Choroid plexus epithelial cell (primary cell): ENCODE results near the gene STARD5.
A peak's percentile ranks its signal among the peaks of the same experiment; 100 is the strongest.

Experiments used
- DNase-seq: peaks from one replicate; pipeline ENCODE4 v3.0.0-alpha.2; 2010; ENCODE audit warnings: low read depth
- H3K4me3 ChIP-seq: 2 replicates; pipeline ENCODE4 v1.5.1; 2011; ENCODE audit warnings: low read depth, mild to moderate bottlenecking, control low read depth, low read length, moderate library complexity
- TF ChIP-seq, protein P1 (sequence below): conservative IDR thresholded peaks from 2 replicates; pipeline ENCODE4 v1.5.1; 2011; ENCODE audit warnings: low read depth, mild to moderate bottlenecking, control low read depth, inconsistent platforms, low read length, moderate library complexity

STARD5 gene

DNA sequence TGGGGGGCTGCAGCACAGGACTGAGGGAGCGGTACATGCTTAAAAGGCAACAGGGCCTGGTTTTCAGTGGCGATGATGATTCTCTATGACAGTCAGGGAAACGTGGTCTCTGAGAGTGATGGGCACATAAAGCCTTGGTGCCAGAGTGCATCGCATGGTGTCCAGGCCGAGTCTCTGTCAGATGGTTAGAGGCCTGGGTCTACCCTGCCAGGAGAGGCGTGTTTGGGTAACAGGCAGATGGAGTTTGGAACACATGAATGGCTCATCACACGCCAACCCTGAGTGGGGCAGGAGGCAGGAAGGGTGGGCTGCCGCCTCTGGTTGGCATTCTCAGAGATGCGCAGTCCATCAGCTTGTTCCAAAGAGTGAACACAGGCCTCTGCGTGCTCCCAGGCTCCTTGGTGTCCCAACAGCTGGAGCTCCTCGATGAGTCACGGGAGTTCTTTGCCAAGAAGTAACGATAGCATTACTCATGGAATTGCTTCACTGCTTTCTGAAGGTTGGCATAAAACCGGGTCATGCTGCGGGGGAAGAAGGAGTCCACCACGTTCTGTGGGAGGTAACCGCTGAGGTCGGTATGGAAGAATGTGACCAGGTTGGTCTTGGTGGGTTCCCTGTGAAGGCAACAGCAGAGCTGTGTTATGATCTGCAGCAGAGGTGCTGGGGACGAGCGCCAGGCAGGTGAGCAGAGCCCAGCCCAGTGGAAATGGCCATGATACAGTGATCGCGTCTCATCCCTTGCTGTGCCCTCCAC is 11.0 kb downstream of the STARD5 start:
- DNase-seq = peak; percentile 98
- no peak overlapping the region for H3K4me3 ChIP-seq
- TF ChIP-seq, protein P1, sequence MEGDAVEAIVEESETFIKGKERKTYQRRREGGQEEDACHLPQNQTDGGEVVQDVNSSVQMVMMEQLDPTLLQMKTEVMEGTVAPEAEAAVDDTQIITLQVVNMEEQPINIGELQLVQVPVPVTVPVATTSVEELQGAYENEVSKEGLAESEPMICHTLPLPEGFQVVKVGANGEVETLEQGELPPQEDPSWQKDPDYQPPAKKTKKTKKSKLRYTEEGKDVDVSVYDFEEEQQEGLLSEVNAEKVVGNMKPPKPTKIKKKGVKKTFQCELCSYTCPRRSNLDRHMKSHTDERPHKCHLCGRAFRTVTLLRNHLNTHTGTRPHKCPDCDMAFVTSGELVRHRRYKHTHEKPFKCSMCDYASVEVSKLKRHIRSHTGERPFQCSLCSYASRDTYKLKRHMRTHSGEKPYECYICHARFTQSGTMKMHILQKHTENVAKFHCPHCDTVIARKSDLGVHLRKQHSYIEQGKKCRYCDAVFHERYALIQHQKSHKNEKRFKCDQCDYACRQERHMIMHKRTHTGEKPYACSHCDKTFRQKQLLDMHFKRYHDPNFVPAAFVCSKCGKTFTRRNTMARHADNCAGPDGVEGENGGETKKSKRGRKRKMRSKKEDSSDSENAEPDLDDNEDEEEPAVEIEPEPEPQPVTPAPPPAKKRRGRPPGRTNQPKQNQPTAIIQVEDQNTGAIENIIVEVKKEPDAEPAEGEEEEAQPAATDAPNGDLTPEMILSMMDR = no peak

DNA sequence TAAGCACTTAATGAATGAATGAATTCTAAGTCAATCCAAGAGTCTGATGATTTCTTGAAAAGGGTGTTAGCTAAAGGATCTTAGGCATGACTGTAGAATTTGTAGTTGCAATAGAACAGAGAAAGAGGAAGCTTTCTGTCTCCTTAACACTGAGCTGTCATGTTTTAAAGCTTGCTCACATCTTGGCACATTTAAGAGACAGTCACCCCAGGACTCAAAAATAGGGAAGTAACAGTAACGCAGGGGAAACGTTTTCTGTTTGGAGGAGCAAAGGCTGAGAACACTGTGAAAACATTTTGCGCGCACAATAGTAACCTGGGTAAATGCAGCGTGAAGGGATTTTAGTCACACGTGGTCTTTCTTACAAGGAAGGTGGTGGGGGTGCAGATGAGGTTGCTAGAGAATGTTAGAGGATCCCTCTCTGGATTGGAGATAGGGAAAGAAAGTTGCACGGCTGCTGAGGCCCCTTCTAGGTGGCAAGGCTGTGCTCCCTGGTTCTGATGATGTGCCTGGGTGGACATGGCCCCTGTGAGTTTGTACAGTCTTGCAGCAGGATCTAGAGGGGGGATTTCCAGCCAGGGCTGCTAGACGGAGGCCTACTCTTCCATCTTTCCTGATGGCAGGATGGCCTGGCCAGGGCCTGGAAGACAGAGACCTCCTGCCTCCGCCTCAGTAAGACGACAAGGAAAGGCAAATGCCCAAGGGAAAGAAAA is 12.0 kb downstream of the STARD5 start:
- DNase-seq = no peak
- no peak overlapping the region for H3K4me3 ChIP-seq
- TF ChIP-seq, protein P1 = no peak

DNA sequence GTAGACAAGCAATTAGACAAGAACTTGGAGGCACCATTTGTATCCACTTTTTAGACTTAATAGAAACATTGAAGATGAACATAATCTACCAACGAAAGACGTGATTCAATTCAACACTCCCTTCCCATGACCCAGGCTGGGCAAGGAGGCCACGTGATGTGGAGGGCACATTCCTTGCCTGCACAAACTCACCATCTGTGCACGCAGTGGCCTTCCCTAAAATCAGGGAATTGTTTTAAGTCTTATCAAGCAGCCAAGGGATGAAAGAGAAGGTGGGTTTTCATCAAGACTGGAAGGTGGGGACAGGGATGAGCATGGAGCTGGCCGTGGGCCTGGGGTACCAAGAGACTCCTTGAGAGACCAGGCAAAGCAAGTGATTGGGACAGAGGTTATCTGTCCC is 13.5 kb downstream of the STARD5 start:
- TF ChIP-seq, protein P1 = no peak
- no peak overlapping the region for H3K4me3 ChIP-seq
- DNase-seq = no peak

DNA sequence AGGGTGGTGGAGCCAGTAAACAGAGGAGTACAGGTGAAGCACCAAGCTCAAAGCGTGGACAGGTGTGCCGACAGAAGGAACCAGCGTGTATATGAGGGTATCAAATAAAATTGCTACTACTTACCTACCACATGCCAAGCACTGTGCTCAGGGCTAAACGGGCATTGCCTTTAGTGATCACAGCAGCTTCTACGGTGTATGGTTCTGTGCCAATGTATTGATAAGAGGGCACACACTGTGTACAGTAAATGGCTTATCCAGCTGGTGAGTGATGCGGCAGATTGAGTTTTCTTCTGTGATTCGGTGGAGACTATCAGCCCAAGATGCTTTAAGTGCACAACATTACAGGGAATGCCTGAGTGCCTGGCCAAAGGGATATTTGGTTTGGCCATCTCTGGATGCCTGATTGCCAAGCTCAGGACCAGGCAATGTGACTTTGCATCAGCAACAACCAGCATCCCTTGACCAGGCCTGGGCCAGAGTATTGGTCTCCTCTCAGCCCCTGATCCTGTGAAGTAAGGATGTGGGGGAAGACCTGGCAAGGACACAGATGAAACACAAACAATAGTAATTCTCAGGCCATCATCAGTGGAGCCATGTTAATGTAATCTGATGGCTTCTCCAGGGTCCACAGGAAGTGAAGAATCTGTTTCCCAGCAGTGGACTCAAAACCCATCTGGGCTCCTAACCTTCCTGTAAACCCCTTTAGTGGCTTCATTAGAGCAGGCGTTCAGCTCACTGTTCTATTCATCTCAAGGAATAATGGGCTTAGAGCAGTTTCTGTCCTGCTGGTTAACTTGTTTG is 14.1 kb downstream of the STARD5 start:
- H3K4me3 ChIP-seq = no peak overlapping the region
- TF ChIP-seq, protein P1 = no peak
- DNase-seq = no peak

DNA sequence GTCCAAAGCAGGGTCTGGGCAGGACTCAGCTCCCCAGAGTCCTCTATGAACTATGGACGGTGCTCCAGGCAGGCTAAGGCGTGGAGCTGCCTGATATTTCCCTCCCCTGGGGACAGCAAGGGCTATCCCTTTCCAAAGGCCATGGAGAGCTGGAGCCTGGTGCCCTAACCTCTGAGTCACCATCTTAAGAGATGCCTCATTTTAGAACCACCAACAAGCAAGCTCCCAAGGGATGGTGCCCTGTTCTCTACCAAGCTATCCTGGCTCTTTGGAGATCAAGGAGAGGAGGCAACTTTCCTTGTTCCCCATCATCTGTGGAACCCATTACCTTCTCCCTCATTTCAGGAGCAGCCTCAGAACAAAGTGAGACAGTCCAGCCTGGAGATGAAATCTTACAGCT is 15.7 kb downstream of the STARD5 start:
- TF ChIP-seq, protein P1 = no peak
- no peak overlapping the region for H3K4me3 ChIP-seq
- DNase-seq = no peak

DNA sequence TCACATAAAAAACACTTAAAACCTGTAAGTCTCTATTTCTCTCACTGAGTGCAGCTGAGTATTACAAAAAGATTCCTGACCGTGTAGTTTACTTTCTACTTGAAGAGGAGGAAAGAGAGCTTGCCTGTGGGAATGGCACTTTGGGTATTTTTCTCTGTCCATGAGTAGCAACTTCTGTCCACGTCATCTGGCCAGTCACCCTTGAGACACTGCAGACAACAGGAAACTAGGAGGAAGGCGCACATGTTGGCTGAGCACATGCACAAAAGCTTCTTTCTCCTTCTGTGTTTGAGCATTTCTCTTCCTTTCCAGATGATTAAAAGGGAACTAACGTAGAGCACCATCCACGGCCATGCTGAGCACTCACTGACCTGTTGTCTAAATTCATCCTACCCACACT is 19.7 kb downstream of the STARD5 start:
- TF ChIP-seq, protein P1 = no peak
- peak; percentile 51 for DNase-seq
- H3K4me3 ChIP-seq = no peak overlapping the region
